Stimulated activated CD4-positive, alpha-beta T cell treated with anti-CD3 and anti-CD28 coated beads, Interleukin-2, amount 100 ng/mL, for 24 hours (primary cell): ENCODE data around the gene CHCHD6.

ENCODE experiments used
- DNase-seq, 2 donors: peaks; one replicate each; pipeline ENCODE4 v3.0.0-alpha.2; 2020

Gene CHCHD6

DNA sequence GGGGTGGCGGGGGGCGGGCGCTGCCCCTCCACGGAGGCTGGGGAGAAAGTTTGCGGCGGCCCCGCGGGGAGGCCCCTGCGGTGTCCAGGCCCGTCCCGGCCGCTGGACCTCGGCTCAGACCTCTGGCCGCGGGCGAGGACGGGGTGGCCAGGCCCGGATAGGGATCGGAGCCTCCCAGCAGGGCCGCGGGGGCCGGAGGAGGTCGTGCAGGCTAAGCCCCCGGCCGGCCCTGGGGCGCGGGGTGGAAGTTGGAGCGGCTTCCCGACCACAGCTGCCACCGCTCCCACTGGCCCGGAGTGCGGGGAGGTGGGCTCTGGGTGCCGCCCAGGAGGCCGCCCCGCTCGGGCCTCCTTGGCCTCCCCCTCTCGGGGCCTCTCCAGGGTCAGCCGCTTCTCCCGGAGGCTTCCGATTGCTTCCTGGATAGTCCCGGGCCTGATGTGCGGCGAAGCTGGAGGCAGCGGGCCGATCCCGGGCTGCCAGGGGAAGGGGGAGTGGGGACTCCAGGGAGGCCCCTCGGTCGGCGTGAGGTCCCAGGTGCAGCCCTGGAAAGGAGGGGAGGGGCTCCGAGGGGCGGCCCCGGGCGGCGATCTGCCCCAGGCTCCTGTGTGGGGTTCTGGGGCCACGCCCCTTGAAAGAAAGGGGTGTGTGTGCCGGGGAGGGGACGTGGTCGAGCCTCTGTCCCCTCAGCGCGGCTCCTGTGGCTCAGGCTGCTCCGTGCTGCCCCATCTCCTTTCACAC lies 279.8 kb downstream of the CHCHD6 start:
- peak; percentile 47 to 55 for DNase-seq

DNA sequence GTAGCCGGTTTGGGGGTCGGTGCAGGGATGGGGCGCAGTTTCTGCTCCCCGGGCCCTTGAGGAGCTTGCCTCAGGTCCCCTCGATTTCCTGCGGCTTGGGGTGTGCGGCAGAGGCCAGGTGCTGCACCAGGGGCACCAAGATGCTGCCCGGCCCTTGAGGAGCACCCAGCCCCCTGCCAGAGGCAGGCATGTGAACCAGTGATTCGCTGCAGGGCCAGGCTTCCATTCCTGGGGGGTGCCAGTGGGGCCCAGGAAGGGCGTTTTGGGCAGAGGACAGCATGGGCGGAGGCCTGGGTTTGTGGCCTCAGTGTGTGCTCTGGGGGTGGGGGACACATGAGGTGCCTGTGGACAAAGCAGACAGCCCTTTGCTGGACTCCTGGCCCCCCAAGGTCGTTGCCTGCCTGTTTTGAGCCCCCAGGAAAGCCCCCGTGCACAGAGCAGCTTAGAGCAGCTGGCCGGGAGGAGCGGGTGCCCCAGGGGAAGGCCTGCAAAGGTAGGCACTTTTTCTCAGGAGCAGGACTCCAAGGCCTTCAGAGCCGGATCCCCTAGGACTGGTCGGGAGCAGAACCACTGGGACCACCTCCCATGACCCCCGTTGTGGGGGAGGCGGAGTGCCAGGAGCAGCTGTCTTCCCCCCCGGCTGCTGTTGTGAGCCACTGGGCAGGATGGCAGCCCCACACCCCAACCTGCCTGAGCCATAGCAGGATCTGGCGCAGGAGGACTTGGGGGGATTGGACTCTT lies 280.5 kb downstream of the CHCHD6 start:
- DNase-seq: no peak

DNA sequence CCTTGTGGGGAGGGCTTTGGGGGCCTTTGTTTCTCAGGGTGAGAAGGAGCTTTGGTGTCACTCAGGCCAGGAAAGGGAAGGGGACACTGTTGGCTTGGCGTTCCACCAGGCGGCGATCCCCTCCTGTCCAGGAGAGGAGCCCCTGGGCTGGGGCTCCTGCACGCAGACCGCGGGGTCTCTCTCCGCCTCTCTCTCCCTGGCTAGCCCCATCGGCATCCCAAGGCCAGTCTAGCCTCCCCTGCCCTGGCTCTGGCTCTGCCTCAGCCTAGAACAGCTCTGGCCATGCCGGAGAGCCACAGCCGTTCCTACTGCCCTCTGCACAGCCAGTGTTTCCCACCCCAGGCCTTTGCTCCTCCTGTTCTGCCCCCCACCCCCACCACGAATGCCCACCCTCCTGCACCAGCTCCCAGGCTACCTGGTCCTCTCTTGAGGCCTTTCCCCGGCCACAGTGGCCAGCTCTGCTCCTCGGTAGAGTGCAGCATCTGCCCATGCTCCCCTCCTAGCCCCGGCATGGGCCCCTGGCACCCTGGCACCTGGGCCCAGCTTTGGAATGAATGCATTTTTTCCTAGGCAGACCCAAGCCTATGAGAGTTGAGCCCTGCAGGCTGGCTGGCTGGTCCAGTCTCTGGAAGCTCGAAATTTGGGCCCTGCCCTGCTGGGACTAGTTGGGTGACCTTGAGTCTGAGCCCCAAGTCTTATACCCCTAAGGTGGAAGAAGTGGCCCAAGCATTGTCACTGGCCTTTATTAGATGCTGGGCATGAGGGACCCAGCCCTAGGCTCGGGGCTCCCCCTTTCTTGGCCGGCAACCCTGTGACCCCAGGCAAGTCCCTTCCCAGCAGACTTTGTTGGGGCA lies 281.3 kb downstream of the CHCHD6 start:
- no peak for DNase-seq

DNA sequence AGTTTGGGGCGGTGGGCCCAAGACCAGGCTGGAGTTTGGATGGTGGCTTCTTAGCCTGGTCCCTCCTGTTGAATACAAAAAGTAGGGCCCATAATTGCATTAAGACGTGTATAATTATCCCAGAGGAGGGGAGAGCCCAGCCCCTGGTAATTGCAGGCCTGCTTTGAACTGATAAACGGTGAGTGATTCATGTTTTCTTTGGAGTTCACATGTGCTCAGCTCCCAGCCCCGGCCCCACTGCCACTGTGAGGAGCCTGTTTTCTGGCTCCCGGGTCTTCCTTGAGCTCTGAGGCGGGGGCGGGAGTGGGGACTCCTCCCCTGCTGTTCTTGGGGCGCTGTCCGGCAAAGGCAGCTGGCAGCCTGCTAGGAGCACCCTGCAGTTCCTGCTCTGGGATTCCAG lies 282.0 kb downstream of the CHCHD6 start:
- DNase-seq: no peak

DNA sequence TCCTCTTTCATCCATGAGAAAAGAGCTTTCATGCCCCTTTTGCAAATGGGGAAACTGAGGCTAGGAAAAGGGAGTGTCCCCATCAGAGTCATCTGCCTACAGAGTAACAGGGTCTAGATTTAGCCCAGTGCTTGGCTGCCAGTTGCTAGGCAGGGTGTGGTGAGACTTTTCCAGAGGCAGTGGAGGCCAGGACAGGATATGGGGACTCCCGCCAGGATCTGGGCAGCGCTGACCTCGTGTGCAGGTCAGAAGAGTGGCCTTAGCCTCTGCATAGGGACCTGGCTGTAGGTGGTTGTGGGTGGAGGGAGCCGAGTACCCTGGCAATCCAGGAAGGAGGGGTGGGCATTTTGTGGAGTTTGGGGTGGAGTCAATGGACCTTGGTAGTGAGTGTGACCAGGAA lies 283.1 kb downstream of the CHCHD6 start:
- no peak for DNase-seq

GRCh38 chr3:126987596-126987995 lies 283.6 kb downstream of the CHCHD6 start:
- DNase-seq: no peak

DNA sequence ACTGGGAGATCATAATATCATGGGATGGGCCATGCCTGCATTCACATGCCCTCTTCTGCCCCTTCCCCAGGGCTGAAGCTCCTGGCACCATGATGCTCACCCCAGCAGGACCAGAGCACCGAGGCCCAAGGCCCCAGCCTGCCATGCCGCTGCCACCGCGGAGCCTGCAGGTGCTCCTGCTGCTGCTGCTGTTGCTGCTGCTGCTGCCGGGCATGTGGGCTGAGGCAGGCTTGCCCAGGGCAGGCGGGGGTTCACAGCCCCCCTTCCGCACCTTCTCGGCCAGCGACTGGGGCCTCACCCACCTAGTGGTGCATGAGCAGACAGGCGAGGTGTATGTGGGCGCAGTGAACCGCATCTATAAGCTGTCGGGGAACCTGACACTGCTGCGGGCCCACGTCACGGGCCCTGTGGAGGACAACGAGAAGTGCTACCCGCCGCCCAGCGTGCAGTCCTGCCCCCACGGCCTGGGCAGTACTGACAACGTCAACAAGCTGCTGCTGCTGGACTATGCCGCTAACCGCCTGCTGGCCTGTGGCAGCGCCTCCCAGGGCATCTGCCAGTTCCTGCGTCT lies 284.5 kb downstream of the CHCHD6 start:
- no peak for DNase-seq

- no peak for DNase-seq
Measured at GRCh38 chr3:126989316-126990023, 285.4 kb downstream of the CHCHD6 start.

DNA sequence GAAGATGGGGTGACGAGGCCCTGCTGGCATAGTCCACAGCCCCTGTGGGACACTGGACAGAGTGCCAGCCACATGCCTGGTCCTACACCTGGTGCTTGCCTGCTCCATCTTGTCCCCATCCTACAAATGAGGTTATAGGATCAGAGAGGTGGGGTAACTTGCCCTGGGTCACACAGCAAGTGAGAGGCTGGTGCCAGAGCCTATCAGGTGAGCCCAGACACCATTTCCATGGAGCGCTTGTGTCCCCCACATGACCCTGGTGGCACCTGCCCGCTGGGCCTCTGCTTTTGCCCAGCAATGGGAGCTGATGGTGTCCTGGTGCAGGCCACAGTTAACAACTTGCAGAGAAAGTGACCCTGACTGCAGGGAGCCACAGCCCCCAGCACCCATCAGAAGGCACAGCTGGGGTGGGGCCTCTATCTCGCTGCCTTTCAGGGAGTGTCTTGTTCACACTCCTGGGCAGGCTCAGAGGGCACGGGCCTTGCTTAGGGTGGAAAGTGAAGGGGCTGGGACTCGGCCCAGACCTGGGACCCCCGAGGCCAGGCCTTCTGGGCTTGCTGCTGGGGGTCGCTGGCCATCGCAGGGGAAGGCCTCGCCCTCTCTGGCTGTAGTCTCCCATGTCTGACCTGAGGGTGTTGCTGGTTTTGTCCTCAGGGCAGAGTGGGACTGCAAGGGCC lies 286.1 kb downstream of the CHCHD6 start:
- no peak for DNase-seq

DNA sequence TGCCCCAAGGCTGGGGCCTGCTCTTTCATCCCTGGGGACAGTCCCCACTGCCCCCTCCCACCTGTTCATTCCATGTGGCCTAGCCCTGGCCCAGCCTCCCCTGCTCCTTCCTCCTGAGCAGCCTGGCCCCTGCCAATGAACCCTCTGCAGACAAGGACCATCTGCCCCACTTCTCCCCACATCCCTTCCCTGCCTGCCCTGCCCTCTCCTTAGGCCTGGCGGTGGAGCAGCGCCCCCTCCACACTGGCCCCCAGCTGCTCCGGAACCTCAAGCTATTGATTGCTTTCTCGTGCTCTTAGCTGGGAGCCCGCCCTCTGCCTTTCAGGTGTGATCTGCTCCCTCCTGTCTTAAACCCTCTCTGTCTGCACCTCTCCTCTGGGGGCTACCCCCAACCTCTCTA lies 286.9 kb downstream of the CHCHD6 start:
- DNase-seq: no peak

- DNase-seq: no peak
Measured at GRCh38 chr3:126991366-126992200, 287.5 kb downstream of the CHCHD6 start.

DNA sequence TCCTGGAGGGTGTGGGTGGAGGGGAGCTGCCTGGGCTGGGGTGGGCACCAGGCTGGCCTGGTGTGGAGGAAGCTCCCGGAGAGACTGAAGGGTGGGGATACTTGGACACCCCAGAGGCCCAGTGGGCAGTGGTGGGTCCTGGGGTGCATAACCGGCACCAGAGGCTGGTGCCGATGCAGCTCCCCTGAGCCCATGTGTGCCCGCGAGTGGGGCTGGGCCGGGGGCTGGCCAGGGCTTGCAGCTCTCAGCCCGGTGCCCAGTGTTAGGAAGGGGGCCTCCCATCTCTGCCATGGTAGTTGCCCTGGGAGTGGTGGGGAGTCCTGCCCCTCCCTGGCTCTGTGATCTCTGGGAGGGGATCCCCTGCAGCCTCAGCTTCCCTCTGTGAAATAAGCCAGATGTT lies 288.2 kb downstream of the CHCHD6 start:
- no peak for DNase-seq

- no peak for DNase-seq
Measured at GRCh38 chr3:126992776-126993175, 288.7 kb downstream of the CHCHD6 start.

- no peak for DNase-seq
Measured at GRCh38 chr3:126993436-126993835, 289.4 kb downstream of the CHCHD6 start.

GRCh38 chr3:126994661-126995245 lies 290.7 kb downstream of the CHCHD6 start:
- no peak for DNase-seq

GRCh38 chr3:126995254-126995780 lies 291.3 kb downstream of the CHCHD6 start:
- no peak for DNase-seq

GRCh38 chr3:126995926-126996512 lies 292.0 kb downstream of the CHCHD6 start:
- no peak for DNase-seq

- no peak for DNase-seq
Measured at GRCh38 chr3:126996905-126997304, 292.9 kb downstream of the CHCHD6 start.

- DNase-seq: no peak
Measured at GRCh38 chr3:126997455-126998038, 293.5 kb downstream of the CHCHD6 start.

- DNase-seq: no peak
Measured at GRCh38 chr3:126998320-126998719, 294.3 kb downstream of the CHCHD6 start.
